H9 (cell line): ENCODE data around the gene CAPN2. TPM values are rescaled to one million over a fixed set of nuclear protein-coding genes. Genes with fewer than 3 reads are reported as not detected.

Experiments used
- DNase-seq: peaks from one replicate; pipeline ENCODE4 v3.0.0-alpha.2; 2017
- H2AFZ ChIP-seq: one replicate; pipeline ENCODE4 v1.6.1; 2013; ENCODE audit warnings: mild to moderate bottlenecking, low read length, control low read depth, moderate library complexity
- H2AK5ac ChIP-seq: 2 replicates; pipeline ENCODE4 v1.6.1; 2013; ENCODE audit warnings: low read length, control low read depth, mixed read lengths; ENCODE audit not compliant: insufficient read length
- H2BK120ac ChIP-seq: one replicate; pipeline ENCODE4 v1.6.1; 2013; ENCODE audit warnings: low read depth, mild to moderate bottlenecking, low read length, control low read depth, inconsistent platforms; ENCODE audit not compliant: poor library complexity, severe bottlenecking
- H2BK12ac ChIP-seq: 2 replicates; pipeline ENCODE4 v1.6.1; 2013; ENCODE audit warnings: low read length, control low read depth, mixed read lengths, low read depth; ENCODE audit not compliant: insufficient read length
- H2BK15ac ChIP-seq: 2 replicates; pipeline ENCODE4 v1.6.1; 2013; ENCODE audit warnings: low read depth, low read length, control low read depth
- H2BK20ac ChIP-seq: one replicate; pipeline ENCODE4 v1.6.1; 2013; ENCODE audit warnings: low read depth, mild to moderate bottlenecking, low read length, control low read depth, inconsistent platforms; ENCODE audit not compliant: poor library complexity, severe bottlenecking
- H2BK5ac ChIP-seq: 2 replicates; pipeline ENCODE4 v1.6.1; 2013; ENCODE audit warnings: low read length, control low read depth, mixed read lengths; ENCODE audit not compliant: insufficient read length
- H3K14ac ChIP-seq: 2 replicates; pipeline ENCODE4 v1.6.1; 2013; ENCODE audit warnings: low read length, control low read depth; ENCODE audit not compliant: insufficient read depth
- H3K18ac ChIP-seq: 2 replicates; pipeline ENCODE4 v1.6.1; 2013; ENCODE audit warnings: low read depth, mild to moderate bottlenecking, mixed read lengths, low read length, control low read depth; ENCODE audit not compliant: insufficient read length
- H3K23ac ChIP-seq: 2 replicates; pipeline ENCODE4 v1.6.1; 2013; ENCODE audit warnings: low read length, control low read depth, mixed read lengths, low read depth; ENCODE audit not compliant: insufficient read length
- H3K23me2 ChIP-seq: 2 replicates; pipeline ENCODE4 v1.6.1; 2013; ENCODE audit warnings: low read depth, mild to moderate bottlenecking, mixed read lengths, low read length, control low read depth; ENCODE audit not compliant: insufficient read length, poor library complexity, severe bottlenecking
- H3K27ac ChIP-seq: 2 replicates; pipeline ENCODE4 v1.5.1; 2013; ENCODE audit warnings: low read length, control low read depth, mixed read lengths, low read depth; ENCODE audit not compliant: insufficient read length
- H3K27me3 ChIP-seq: 2 replicates; pipeline ENCODE4 v1.6.1; 2013; ENCODE audit warnings: low read length, control low read depth, inconsistent platforms; ENCODE audit not compliant: insufficient read depth
- H3K4ac ChIP-seq: 2 replicates; pipeline ENCODE4 v1.6.1; 2013; ENCODE audit warnings: low read depth, mild to moderate bottlenecking, control low read depth, inconsistent platforms, low read length, moderate library complexity
- H3K4me1 ChIP-seq: 2 replicates; pipeline ENCODE4 v1.6.1; 2013; ENCODE audit warnings: low read length, control low read depth, inconsistent platforms; ENCODE audit not compliant: insufficient read depth
- H3K4me2 ChIP-seq: 2 replicates; pipeline ENCODE4 v1.6.1; 2013; ENCODE audit warnings: low read length, control low read depth, mixed read lengths; ENCODE audit not compliant: insufficient read length, insufficient read depth
- H3K56ac ChIP-seq: 2 replicates; pipeline ENCODE4 v1.6.1; 2013; ENCODE audit warnings: low read depth, mild to moderate bottlenecking, mixed read lengths, low read length, control low read depth; ENCODE audit not compliant: insufficient read length
- H3K79me1 ChIP-seq: 2 replicates; pipeline ENCODE4 v1.6.1; 2013; ENCODE audit warnings: low read depth, mild to moderate bottlenecking, moderate library complexity, low read length, control low read depth, inconsistent platforms; ENCODE audit not compliant: insufficient read depth, poor library complexity, severe bottlenecking
- H3K79me2 ChIP-seq: 2 replicates; pipeline ENCODE4 v1.6.1; 2013; ENCODE audit warnings: low read length, control low read depth, inconsistent platforms; ENCODE audit not compliant: insufficient read depth
- H3K9ac ChIP-seq: 2 replicates; pipeline ENCODE4 v1.6.1; 2013; ENCODE audit warnings: low read length, control low read depth, mixed read lengths; ENCODE audit not compliant: insufficient read length; ENCODE audit errors: extremely low read depth
- H3K9me3 ChIP-seq: one replicate; pipeline ENCODE4 v1.6.1; 2013; ENCODE audit warnings: low read depth, low read length, inconsistent platforms; ENCODE audit not compliant: control insufficient read depth
- H3T11ph ChIP-seq: one replicate; pipeline ENCODE4 v1.6.1; 2013; ENCODE audit warnings: mild to moderate bottlenecking, low read length, control low read depth, inconsistent platforms
- H4K20me1 ChIP-seq: one replicate; pipeline ENCODE4 v1.6.1; 2013; ENCODE audit not compliant: control insufficient read depth, insufficient read length, insufficient read depth
- H4K5ac ChIP-seq: 2 replicates; pipeline ENCODE4 v1.6.1; 2013; ENCODE audit warnings: low read depth, mild to moderate bottlenecking, mixed read lengths, low read length, control low read depth; ENCODE audit not compliant: insufficient read length
- H4K8ac ChIP-seq: replicated peaks from 2 replicates; pipeline ENCODE4 v1.6.1; 2013; ENCODE audit warnings: low read length, control low read depth, mixed read lengths, low read depth; ENCODE audit not compliant: insufficient read length
- H4K91ac ChIP-seq: 2 replicates; pipeline ENCODE4 v1.6.1; 2013; ENCODE audit warnings: low read depth, mild to moderate bottlenecking, moderate library complexity, mixed read lengths, low read length, control low read depth; ENCODE audit not compliant: insufficient read length
- H3K27ac Mint-ChIP-seq, 3 experiments: 2 replicates in 2 of 3; 3 replicates in 1 of 3; pipeline ENCODE4 v1.8.0; 2020 to 2021; ENCODE audit warnings: mixed read lengths in 3 of 3, mild to moderate bottlenecking in 1 of 3, moderate library complexity in 1 of 3
- H3K27me3 Mint-ChIP-seq: 2 replicates; pipeline ENCODE4 v1.8.0; 2021; ENCODE audit warnings: low read depth, mild to moderate bottlenecking, moderate library complexity, mixed read lengths
- H3K36me3 Mint-ChIP-seq, 3 experiments: 2 replicates in 2 of 3; 3 replicates in 1 of 3; pipeline ENCODE4 v1.8.0; 2020 to 2021; ENCODE audit warnings: low read depth in 3 of 3, mixed read lengths in 3 of 3; ENCODE audit not compliant: insufficient read depth in 1 of 3
- H3K4me1 Mint-ChIP-seq, 2 experiments: 2 replicates each; pipeline ENCODE4 v1.8.0; 2020; ENCODE audit warnings: mixed read lengths in 2 of 2
- H3K4me3 Mint-ChIP-seq, 2 experiments: 2 replicates in 1 of 2; 3 replicates in 1 of 2; pipeline ENCODE4 v1.8.0; 2020 to 2021; ENCODE audit warnings: mild to moderate bottlenecking in 2 of 2, mixed read lengths in 2 of 2, moderate library complexity in 1 of 2
- H3K9me3 Mint-ChIP-seq, 2 experiments: 2 replicates in 1 of 2; 3 replicates in 1 of 2; pipeline ENCODE4 v1.8.0; 2020; ENCODE audit warnings: mild to moderate bottlenecking in 2 of 2, mixed read lengths in 2 of 2, moderate library complexity in 1 of 2
- CTCF ChIP-seq: fragments of 200-600 bp; sonication (generic); conservative IDR thresholded peaks from 3 replicates; pipeline ENCODE4 v1.8.0; 2021; ENCODE audit warnings: antibody characterized with exemption, mild to moderate bottlenecking
- WGBS: extraction: QIAGEN DNeasy Blood & Tissue Kit; methylation state at CpG from one replicate; pipeline ENCODE4 v1.1.7; 2013; ENCODE audit warnings: missing lambda C conversion rate, low lambda C conversion rate, mixed read lengths; ENCODE audit not compliant: insufficient read length; ENCODE audit errors: extremely low coverage; 5-methylcytosine and 5-hydroxymethylcytosine counted together
- total RNA-seq: library from RNA; stranded (reverse); gene quantifications from 2 replicates; pipeline ENCODE4 v1.2.1, GENCODE V29; 2021

Gene CAPN2
- total RNA-seq, 1 experiment from 2014 or later, result 32.2 TPM

GRCh38 chr1:223670458-223671159, 41.7 kb upstream of the CAPN2 start:
- H3T11ph ChIP-seq, result no peak overlapping the region
- H4K5ac ChIP-seq, result no peak overlapping the region
- no peaks in the 10 kb centered on the region for H3K79me2 ChIP-seq
- no peak overlapping the region for H3K23ac ChIP-seq
- H2BK20ac ChIP-seq, result no peak overlapping the region
- H3K9me3 Mint-ChIP-seq, result peaks cover 27 to 30% of the 10 kb centered on the region in 2 experiments
- no peak overlapping the region for H3K4ac ChIP-seq
- H3K9ac ChIP-seq, result no peak overlapping the region
- H3K79me1 ChIP-seq, result no peaks in the 10 kb centered on the region
- no peak overlapping the region for H3K4me3 Mint-ChIP-seq
- H2BK120ac ChIP-seq, result no peak overlapping the region
- H2BK12ac ChIP-seq, result no peak overlapping the region
- H3K14ac ChIP-seq, result no peak overlapping the region
- H3K23me2 ChIP-seq, result no peaks in the 10 kb centered on the region
- H3K56ac ChIP-seq, result no peak overlapping the region
- H3K27ac ChIP-seq, result no peak overlapping the region
- no peak overlapping the region for H4K8ac ChIP-seq
- H2AFZ ChIP-seq, result no peak overlapping the region
- peak; percentile 77 for DNase-seq
- WGBS, result no CpG with 5 or more reads among the region's 7 CpGs
- no peak overlapping the region for H4K91ac ChIP-seq
- TF ChIP-seq CTCF, result peak; percentile 91
- H3K27me3 ChIP-seq, result no peaks in the 10 kb centered on the region
- peak overlapping the region in 1 of 3 experiments; percentile 5; a peak in 2 of 7 replicates for H3K27ac Mint-ChIP-seq
- peaks cover 4 to 6% of the 10 kb centered on the region in 2 experiments for H3K4me1 Mint-ChIP-seq
- H3K9me3 ChIP-seq, result no peaks in the 10 kb centered on the region
- H3K4me2 ChIP-seq, result no peak overlapping the region
- H3K4me1 ChIP-seq, result no peaks in the 10 kb centered on the region
- H4K20me1 ChIP-seq, result no peaks in the 10 kb centered on the region
- no peak overlapping the region for H3K18ac ChIP-seq
- H3K36me3 Mint-ChIP-seq, result peaks cover 15 to 28% (median 20%) of the 10 kb centered on the region in 3 experiments
- H2AK5ac ChIP-seq, result no peak overlapping the region
- no peak overlapping the region for H2BK15ac ChIP-seq
- H2BK5ac ChIP-seq, result no peak overlapping the region
- peaks cover 4% of the 10 kb centered on the region for H3K27me3 Mint-ChIP-seq
